Mesenteric fat pad (tissue), 1 donor: ENCODE measurements around the gene SIGLEC11. TPM values are rescaled to one million over a fixed set of nuclear protein-coding genes. Genes with fewer than 3 reads are reported as not detected.
"Not testable (repeated sequence)": the region's sequence is repeated elsewhere in the genome, so short reads cannot be mapped to it uniquely, and the experiment has no call there.

Source experiments
- DNase-seq: peaks from one replicate; pipeline ENCODE4 v3.0.0-alpha.2; 2020; ENCODE audit warnings: low spot score
- long read RNA-seq: library from polyadenylated mRNA; unstranded; transcript quantifications from one replicate; pipeline ENCODE4 v2.0.0, GENCODE V29; 2020
- total RNA-seq: library from RNA; stranded (reverse); fragmentation: NEBNext Ultra II Directional; extraction: Animal tissue kit (Norgen Biotek cat#: 25700); gene quantifications from one replicate; pipeline ENCODE4 v1.2.1, GENCODE V29; 2021
- donor health status: DM: yes; HTN: yes; CAD: no.

The SIGLEC11 gene
- 3.0 TPM for total RNA-seq
- long read RNA-seq, partial matches to known transcripts: 1 of 3 reads
- long read RNA-seq, other reads (novel, unspliced or antisense): 1 of 3 reads

- not testable (repeated sequence) for DNase-seq
Observed at GRCh38 chr19:49960980-49961379, at the start of gene SIGLEC11. Gene SIGLEC11, minus strand, starts transcription at chr19:49961172. Its CDS starts 91 bp downstream, at chr19:49961081.

GRCh38 chr19:50008532-50008931 is 47.6 kb upstream of the SIGLEC11 start:
- DNase-seq: no peak

GRCh38 chr19:50007947-50008346 is 47.0 kb upstream of the SIGLEC11 start:
- no peak for DNase-seq

GRCh38 chr19:50007170-50007569 is 46.2 kb upstream of the SIGLEC11 start:
- no peak for DNase-seq

- no peak for DNase-seq
Observed at GRCh38 chr19:50005428-50005827, 44.5 kb upstream of the SIGLEC11 start.

- DNase-seq: no peak
Observed at GRCh38 chr19:50003810-50004419, 42.9 kb upstream of the SIGLEC11 start.

- DNase-seq: no peak
Observed at GRCh38 chr19:50003254-50003788, 42.3 kb upstream of the SIGLEC11 start.

GRCh38 chr19:50002386-50002960 is 41.5 kb upstream of the SIGLEC11 start:
- no peak for DNase-seq

GRCh38 chr19:50001775-50002174 is 40.8 kb upstream of the SIGLEC11 start:
- no peak for DNase-seq

GRCh38 chr19:50000841-50001557 is 40.0 kb upstream of the SIGLEC11 start:
- no peak for DNase-seq

GRCh38 chr19:50000038-50000840 is 39.3 kb upstream of the SIGLEC11 start:
- DNase-seq: no peak

GRCh38 chr19:49999371-50000010 is 38.5 kb upstream of the SIGLEC11 start:
- no peak for DNase-seq

GRCh38 chr19:49997709-49998108 is 36.7 kb upstream of the SIGLEC11 start:
- DNase-seq: no peak

GRCh38 chr19:49988433-49988832 is 27.5 kb upstream of the SIGLEC11 start:
- no peak for DNase-seq

- DNase-seq: no peak
Observed at GRCh38 chr19:49988007-49988406, 27.0 kb upstream of the SIGLEC11 start.

GRCh38 chr19:49987159-49987698 is 26.3 kb upstream of the SIGLEC11 start:
- no peak for DNase-seq

- DNase-seq: no peak
Observed at GRCh38 chr19:49986354-49986753, 25.4 kb upstream of the SIGLEC11 start.

- no peak for DNase-seq
Observed at GRCh38 chr19:49985871-49986270, 24.9 kb upstream of the SIGLEC11 start.

- DNase-seq: no peak
Observed at GRCh38 chr19:49984491-49984890, 23.5 kb upstream of the SIGLEC11 start.

- no peak for DNase-seq
Observed at GRCh38 chr19:49983645-49984229, 22.8 kb upstream of the SIGLEC11 start.
